ENCODE results near the gene MAP6.

GRCh38 chr11:75651218-75651617 is 17.6 kb downstream of the MAP6 start:
- TF ChIP-seq CTCF (IDR thresholded peaks at IDR 0.05; ENCODE audit: insufficient read depth, low read length, poor library complexity, severe bottlenecking) (no peak), EZH2phosphoT487 (conservative IDR thresholded peaks at IDR 0.05; ENCODE audit: low read length) (no peak)

All from SU-DHL-6 (cell line).